Dedifferentiated amniotic fluid mesenchymal stem cell (primary cell): ENCODE measurements around the gene PISD.

Experiments
- DNase-seq: peaks from one replicate; pipeline ENCODE4 v3.0.0-alpha.2; 2016; ENCODE audit errors: extremely low spot score

PISD gene

GRCh38 chr22:31625661-31626426 lies 36.2 kb downstream of the PISD start:
- no peak for DNase-seq

GRCh38 chr22:31625257-31625640 lies 36.8 kb downstream of the PISD start:
- DNase-seq: no peak

- no peak for DNase-seq
Observed at GRCh38 chr22:31623592-31624304, 38.3 kb downstream of the PISD start.

DNA sequence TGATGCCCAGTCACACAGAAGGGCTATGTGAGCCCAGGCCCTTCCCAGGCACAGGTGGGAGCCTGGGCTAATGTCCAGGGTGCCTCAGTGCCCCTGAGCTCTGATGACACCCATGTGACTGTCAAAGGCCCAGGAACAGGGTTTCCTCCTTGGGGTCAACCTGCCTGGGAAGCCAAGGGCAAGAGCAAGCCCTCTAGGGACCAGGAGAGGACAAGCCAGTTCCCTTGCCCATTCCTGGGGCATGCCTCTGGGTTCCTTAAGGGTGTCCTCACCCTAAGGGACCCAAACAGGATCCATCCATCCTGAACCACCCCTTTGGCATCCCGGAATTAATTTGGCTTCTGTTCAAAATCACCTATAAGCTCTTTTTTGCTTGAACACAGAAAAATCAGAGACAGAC lies 39.0 kb downstream of the PISD start:
- DNase-seq: no peak

GRCh38 chr22:31621507-31622124 lies 40.4 kb downstream of the PISD start:
- DNase-seq: no peak

DNA sequence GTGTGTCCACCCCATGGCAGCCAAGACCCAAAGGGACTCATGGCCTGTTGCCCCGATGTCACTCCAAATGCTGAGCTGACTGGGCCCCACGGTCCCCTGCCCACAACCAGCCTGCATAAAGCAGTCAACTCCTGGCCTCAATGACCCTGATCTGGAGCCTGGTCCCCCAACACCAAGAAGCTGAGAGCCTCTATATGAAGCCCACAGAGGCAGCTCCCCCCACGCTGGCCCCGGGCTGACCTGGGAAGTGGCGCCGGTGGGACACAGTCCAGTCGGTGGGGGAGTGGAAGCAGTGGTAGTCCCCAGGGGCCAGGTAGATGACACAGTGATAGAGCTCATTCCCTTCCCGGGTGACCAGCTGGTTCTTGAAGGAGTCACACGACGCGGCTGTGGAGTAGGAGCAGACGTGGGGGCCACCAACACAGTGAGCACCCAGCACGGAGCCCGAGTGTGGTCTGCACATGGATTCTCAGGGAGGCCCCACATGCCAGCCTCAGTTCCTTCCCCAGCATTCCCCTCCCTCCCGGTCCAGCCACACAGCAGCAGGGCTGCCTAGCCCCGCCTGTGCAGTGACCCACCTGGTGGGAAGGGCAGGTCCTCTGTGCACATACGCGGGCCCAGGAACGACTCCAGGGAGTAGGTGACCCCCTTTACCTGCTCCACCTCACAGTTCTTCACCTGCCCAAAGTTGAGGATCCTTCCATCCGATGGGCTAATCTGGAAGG lies 41.1 kb downstream of the PISD start:
- DNase-seq: no peak

- DNase-seq: no peak
Observed at GRCh38 chr22:31619611-31620300, 42.3 kb downstream of the PISD start.

DNA sequence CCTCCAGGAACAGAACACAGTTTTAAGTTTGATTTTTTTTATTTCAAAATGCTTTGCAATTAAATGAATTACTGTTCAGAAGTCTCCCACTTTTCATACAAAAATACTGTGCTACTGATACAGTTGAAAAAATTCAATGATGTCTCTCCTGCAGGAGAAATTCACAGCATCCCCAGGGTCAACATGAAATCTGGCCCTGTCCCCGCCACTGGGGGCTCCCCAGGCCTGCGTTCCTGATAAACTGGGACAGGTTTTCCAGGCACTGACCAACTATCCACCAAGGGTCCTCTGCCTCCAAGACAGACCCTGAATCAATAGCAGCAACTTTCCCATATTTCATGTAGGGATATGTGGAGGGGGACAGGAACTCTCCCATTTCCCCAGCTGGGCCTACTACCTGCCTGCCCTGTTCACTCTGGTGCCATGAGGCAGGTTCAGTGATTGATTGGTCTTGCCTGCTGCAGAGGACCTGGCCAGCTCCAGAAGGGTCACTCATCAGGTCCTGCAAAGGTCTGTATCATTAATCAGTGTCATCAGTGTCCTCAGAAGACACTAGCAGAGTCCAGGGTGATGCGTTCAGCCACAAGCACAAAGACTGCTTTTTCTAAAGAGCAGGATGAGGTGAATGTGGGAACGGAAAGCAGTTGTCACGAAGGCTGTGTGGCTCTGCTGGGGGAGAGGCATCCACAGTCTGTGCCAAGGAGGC lies 43.4 kb downstream of the PISD start:
- DNase-seq: no peak

DNA sequence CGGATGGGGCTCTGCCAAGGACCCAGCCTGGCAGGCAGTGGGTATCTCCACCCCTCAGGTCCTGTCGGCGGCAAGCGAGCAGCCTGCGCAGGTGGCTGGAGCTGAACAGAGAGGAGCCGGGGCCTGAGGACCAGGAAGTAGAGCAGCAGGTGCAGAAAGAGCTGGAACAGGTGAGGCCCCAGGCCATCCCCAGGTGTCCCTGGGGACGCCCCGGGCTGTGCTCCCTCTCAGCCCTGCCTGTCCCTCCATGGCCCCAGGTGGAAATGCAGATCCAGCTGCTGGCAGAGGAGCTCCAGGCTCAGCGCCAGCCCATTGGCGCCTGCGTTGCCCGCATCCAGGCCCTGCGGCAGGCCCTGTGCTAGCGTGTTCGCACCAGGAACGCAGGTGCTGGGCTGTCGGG lies 44.0 kb downstream of the PISD start:
- DNase-seq: no peak

- DNase-seq: no peak
Observed at GRCh38 chr22:31616315-31616980, 45.6 kb downstream of the PISD start.

- DNase-seq: no peak
Observed at GRCh38 chr22:31615940-31616314, 46.1 kb downstream of the PISD start.

- DNase-seq: no peak
Observed at GRCh38 chr22:31615491-31615860, 46.5 kb downstream of the PISD start.

- no peak for DNase-seq
Observed at GRCh38 chr22:31614781-31615490, 47.1 kb downstream of the PISD start.

DNA sequence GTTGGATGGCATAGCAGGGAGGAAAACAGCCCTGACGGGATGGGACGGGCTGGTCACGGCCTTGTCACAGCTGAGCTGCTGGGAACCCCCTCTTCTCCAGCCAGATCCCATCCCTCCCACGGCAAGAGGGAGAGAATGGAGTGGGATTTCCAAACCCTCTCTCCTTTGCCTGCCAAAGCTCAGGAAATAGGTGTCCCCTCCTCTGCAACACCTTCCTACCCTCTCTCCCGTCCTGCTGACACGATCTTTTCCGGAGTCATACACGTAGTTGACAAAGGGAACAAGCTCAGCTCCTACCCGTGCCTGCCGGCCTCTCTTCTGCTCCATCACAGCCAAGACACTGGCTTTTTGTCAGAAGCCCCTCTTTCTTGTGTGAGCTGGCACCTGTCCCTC lies 48.1 kb downstream of the PISD start:
- no peak for DNase-seq

GRCh38 chr22:31613286-31613903 lies 48.6 kb downstream of the PISD start:
- no peak for DNase-seq

DNA sequence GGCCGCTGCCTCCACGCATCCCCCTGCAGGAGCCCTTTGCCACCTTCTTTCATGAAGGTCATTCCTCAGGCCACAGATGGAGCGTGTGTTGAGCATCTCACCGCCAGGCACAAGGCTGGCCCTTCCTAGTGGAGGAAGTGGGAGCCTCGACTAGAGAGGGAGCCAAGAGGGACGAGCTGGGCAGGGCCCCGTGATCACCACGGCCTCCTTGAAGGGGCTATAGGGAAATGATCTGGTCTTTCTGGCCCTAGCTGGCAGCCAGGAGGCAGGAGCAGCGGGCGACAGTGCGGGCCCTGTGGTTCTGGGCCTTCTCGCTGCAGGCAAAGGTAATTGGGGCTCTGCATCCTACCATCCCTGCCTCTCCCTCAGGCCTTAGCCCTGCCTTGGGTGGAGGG lies 49.1 kb downstream of the PISD start:
- no peak for DNase-seq

- no peak for DNase-seq
Observed at GRCh38 chr22:31611061-31611760, 50.8 kb downstream of the PISD start.

DNA sequence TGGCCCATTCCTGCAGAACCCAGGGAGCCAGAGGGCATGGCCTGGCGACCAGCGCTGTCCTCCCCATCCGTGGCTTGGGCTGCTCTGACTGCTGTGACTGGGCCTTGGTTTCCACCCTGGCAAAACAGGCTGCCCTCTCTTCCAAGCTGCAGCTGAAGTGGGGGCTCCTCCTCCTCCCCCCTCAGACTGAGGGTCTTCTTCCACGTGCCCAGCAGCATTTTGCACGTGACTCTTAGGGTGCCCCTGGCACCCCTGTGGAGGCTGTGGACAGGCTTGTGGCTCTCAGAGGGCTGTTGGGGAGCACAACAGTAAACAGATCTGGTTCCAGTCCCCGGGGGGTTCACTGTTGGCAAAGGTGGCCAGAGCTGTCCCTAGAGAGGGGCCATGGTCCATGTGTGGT lies 51.4 kb downstream of the PISD start:
- no peak for DNase-seq

DNA sequence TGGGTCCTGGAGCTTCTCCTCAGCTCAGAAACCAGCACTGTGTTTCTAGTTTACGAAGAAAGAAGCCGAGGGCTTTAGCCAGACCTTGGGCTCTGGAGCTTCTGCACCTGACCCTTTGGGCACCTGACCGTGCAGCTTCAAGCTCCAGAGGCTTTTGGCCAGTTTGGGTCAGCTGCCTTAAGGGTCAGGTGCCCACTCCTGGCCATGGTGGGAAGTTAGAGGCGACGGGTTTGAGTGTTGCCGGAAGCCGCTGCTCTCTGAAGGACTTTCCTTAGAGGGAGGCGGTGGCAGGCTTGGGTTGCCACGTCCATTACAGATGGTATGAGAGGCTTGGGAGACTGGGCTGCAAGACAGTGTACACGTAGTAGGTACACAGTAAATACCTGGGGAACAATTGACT lies 52.3 kb downstream of the PISD start:
- DNase-seq: no peak
